WERI-Rb-1 (cell line): Measurements from ENCODE around the gene C5orf47.

Source experiments
- DNase-seq: peaks from one replicate; pipeline ENCODE4 v3.0.0-alpha.2; 2020
- H3K27ac ChIP-seq: fragments of 250-450 bp; sonication (Bioruptor Pico); 2 replicates; pipeline ENCODE4 v1.5.1; 2020; ENCODE audit warnings: mild to moderate bottlenecking, moderate library complexity
- H3K27me3 ChIP-seq: fragments of 250-450 bp; sonication (Bioruptor Pico); 2 replicates; pipeline ENCODE4 v1.5.1; 2021; ENCODE audit warnings: mild to moderate bottlenecking, low read depth, moderate library complexity; ENCODE audit not compliant: insufficient read depth, severe bottlenecking
- H3K36me3 ChIP-seq: fragments of 250-450 bp; sonication (Bioruptor Pico); 2 replicates; pipeline ENCODE4 v1.5.1; 2020; ENCODE audit warnings: mild to moderate bottlenecking, moderate library complexity
- H3K4me3 ChIP-seq: 2 replicates; pipeline ENCODE4 v1.5.1; 2011; ENCODE audit warnings: low read depth, mild to moderate bottlenecking, control low read depth, low read length
- H3K9me3 ChIP-seq: fragments of 250-450 bp; sonication (Bioruptor Pico); 2 replicates; pipeline ENCODE4 v1.5.1; 2021; ENCODE audit warnings: mild to moderate bottlenecking, moderate library complexity; ENCODE audit not compliant: severe bottlenecking
- TF ChIP-seq, protein P1 (sequence below): IDR thresholded peaks from 2 replicates; pipeline ENCODE4 v1.5.1; 2011; ENCODE audit warnings: low read depth, mild to moderate bottlenecking, control low read depth, inconsistent platforms, low read length

The C5orf47 gene, protein sequence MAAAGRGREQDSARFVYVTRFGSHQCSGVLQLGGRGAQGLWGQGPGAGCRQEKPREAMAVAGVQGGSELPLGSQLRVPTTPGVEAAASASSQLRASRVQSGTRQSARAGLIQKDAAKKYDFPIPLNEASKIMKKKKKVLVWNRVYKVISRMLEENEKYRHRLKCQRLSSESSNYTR

DNA sequence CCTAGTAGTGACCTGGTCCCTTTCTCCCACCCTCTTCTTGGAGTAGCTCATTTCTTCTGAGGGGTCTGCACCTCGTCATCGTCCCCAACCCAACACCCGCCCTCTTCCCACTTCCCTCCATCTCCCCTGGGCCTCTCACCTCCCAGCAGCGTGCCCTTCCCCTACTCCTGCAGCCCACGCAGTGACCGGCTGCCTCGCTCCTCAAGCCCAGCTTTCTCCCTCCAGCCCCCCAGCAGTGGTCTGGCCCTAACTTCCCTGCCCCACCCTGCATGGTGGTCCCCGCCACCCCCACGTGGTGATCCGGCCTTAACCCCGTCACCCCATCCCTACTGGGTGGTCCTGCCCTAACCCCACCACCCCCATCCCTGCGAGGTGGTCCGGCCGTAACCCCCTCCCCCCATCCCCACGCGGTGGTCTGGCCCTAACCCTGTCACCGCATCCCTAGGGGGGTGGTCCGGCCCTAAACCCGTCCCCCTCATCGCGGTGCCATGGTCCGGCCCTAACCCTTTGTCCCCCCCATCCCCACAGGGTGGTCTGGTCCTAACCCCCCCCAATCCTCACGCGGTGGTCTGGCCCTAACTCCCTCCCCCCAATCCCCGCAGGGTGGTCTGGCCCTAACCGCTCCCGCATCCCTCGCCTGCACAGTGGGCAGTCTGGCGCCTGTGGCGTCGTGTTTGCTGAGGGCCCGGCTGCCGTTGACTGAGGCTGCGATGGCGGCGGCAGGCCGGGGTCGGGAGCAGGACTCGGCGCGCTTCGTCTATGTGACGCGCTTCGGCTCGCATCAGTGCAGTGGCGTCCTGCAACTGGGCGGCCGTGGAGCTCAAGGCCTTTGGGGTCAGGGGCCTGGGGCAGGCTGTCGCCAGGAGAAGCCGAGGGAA, at the start of gene C5orf47:
Gene C5orf47, plus strand, starts transcription at position 617 of the 878 bp plus-strand sequence. Its CDS starts 94 bp downstream, at position 711.
- no peak for DNase-seq
- H3K27me3 ChIP-seq = peaks cover 7% of the 10 kb centered on the region
- H3K27ac ChIP-seq = no peak within 1 kb of the TSS

DNA sequence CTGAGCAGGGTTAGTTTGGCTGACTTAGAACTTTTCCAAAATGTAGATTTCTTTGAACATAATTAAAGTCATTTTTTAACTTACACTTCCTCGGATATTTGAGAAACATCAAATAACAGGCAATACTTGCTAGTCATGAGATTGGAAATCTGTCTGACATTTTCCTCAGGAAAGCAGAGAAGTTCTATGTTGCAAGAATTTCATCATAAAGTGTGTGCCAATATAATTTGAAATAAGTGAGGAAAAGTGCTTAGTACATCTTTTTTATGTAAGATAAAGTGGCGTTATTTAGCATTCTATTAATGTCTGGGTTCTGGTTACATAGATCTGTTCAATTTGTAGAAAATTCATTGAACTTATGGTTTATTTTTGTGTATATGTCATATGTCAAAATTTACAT, 48.7 kb upstream of the C5orf47 start:
- no peaks in the 10 kb centered on the region for H3K9me3 ChIP-seq

More for the DNA sequence above, at the start of gene C5orf47:
- TF ChIP-seq, protein P1, sequence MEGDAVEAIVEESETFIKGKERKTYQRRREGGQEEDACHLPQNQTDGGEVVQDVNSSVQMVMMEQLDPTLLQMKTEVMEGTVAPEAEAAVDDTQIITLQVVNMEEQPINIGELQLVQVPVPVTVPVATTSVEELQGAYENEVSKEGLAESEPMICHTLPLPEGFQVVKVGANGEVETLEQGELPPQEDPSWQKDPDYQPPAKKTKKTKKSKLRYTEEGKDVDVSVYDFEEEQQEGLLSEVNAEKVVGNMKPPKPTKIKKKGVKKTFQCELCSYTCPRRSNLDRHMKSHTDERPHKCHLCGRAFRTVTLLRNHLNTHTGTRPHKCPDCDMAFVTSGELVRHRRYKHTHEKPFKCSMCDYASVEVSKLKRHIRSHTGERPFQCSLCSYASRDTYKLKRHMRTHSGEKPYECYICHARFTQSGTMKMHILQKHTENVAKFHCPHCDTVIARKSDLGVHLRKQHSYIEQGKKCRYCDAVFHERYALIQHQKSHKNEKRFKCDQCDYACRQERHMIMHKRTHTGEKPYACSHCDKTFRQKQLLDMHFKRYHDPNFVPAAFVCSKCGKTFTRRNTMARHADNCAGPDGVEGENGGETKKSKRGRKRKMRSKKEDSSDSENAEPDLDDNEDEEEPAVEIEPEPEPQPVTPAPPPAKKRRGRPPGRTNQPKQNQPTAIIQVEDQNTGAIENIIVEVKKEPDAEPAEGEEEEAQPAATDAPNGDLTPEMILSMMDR = no peak
- H3K36me3 ChIP-seq = no peaks in the 10 kb centered on the region
- no peaks in the 10 kb centered on the region for H3K9me3 ChIP-seq
- H3K4me3 ChIP-seq = no peak within 1 kb of the TSS

GRCh38 chr5:173941102-173941501, 47.9 kb upstream of the C5orf47 start:
- no peak for DNase-seq
- Histone ChIP-seq H3K27ac (no peak overlapping the region), H3K27me3 (no peaks in the 10 kb centered on the region), H3K4me3 (no peak overlapping the region), H3K36me3 (peaks cover 13% of the 10 kb centered on the region), H3K9me3 (no peaks in the 10 kb centered on the region)
- TF ChIP-seq, protein P1 = no peak

More for the DNA sequence above, 48.7 kb upstream of the C5orf47 start:
- TF ChIP-seq, protein P1 = no peak
- no peak overlapping the region for H3K27ac ChIP-seq
- no peak for DNase-seq
- no peaks in the 10 kb centered on the region for H3K27me3 ChIP-seq
- no peak overlapping the region for H3K4me3 ChIP-seq
- H3K36me3 ChIP-seq = peaks cover 9% of the 10 kb centered on the region

DNA sequence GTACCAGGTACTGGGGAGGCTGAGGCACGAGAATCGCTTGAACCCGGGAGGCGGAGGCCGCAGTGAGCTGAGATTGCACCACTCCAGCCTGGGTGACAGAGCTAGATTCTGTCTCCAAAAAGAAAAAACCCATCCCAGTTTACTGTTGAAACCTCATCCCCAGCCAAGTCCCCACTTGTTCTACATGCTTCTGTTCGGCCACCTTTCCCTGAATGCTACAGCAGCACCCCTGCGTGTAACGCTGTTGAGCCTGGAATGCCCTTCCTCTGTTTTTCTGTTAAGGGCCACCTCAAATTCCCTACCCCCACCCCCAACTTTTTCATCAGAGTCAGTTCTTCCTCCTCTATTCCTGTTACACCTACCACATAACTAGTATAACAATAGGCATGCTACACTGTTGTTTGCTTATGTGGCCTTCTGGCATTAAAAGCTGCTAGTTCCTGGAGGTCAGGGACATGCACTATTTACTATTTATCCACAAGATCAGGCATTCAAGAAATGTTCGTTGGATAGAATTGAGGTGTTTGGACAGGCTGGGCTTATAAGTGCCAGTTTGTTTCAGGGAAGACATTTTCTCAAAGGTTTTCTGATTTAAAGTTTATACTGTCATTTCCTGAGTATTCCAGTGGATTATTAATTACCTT, 47.1 kb upstream of the C5orf47 start:
- Histone ChIP-seq H3K36me3 (peaks cover 19% of the 10 kb centered on the region), H3K9me3 (no peaks in the 10 kb centered on the region), H3K27me3 (no peaks in the 10 kb centered on the region), H3K4me3 (no peak overlapping the region), H3K27ac (no peak overlapping the region)
- no peak for DNase-seq
- TF ChIP-seq, protein P1 = no peak

GRCh38 chr5:173944511-173944910, 44.5 kb upstream of the C5orf47 start:
- H3K27ac ChIP-seq = no peak overlapping the region
- peaks cover 27% of the 10 kb centered on the region for H3K36me3 ChIP-seq
- no peak overlapping the region for H3K4me3 ChIP-seq
- H3K9me3 ChIP-seq = no peaks in the 10 kb centered on the region
- no peaks in the 10 kb centered on the region for H3K27me3 ChIP-seq
- TF ChIP-seq, protein P1 = no peak
- no peak for DNase-seq
